IMR-90 (cell line): ENCODE data around the gene GCNT4. TPM values are rescaled to one million over a fixed set of nuclear protein-coding genes. Genes with fewer than 3 reads are reported as not detected.

Experiments used
- ATAC-seq: fragments of 200-7000 bp; cut with Tn5 transposase; 2 replicates; pipeline ENCODE4 v1.9.1; 2020; ENCODE audit warnings: low read depth, mild to moderate bottlenecking, moderate library complexity
- BruUV-seq: library from RNA; stranded (reverse); fragments of 400-500 nt; replicated peaks from 2 replicates; lab custom pipeline; 2021; lab: Mats Ljungman, UMichigan
- CTCF ChIA-PET: fragments of 300-600 bp; formaldehyde crosslinking; extraction: SDS; loops from one replicate; lab custom pipeline; 2021; ENCODE audit warnings: antibody characterized with exemption; lab: Yijun Ruan, JAX
- POLR2A ChIA-PET: fragments of 300-600 bp; sonication (Branson Sonifier 250); formaldehyde crosslinking; loops from one replicate; lab custom pipeline; 2022; ENCODE audit warnings: antibody characterized with exemption; ENCODE audit not compliant: unreplicated experiment; lab: Charles Lee
- DNase-seq: peaks from one replicate; pipeline ENCODE4 v3.0.0; 2013
- H2AFZ ChIP-seq: replicated peaks from 2 replicates; pipeline ENCODE3; 2013; ENCODE audit warnings: low read length, mild to moderate bottlenecking; ENCODE audit not compliant: poor library complexity
- H2AK5ac ChIP-seq: 2 replicates; pipeline ENCODE4 v1.6.1; 2013; ENCODE audit warnings: low read depth, low read length, inconsistent platforms
- H2AK9ac ChIP-seq: replicated peaks from 2 replicates; pipeline ENCODE3; 2013; ENCODE audit warnings: mild to moderate bottlenecking, low read depth, low read length, moderate library complexity; ENCODE audit not compliant: poor library complexity
- H2BK120ac ChIP-seq: 2 replicates; pipeline ENCODE4 v1.6.1; 2013; ENCODE audit warnings: low read depth, low read length, inconsistent platforms
- H2BK15ac ChIP-seq: 3 replicates; pipeline ENCODE4 v1.6.1; 2013; ENCODE audit warnings: low read depth, low read length, inconsistent platforms
- H2BK20ac ChIP-seq: 2 replicates; pipeline ENCODE4 v1.6.1; 2013; ENCODE audit warnings: low read depth, mild to moderate bottlenecking, inconsistent platforms, low read length, moderate library complexity
- H2BK5ac ChIP-seq: 2 replicates; pipeline ENCODE4 v1.6.1; 2013; ENCODE audit warnings: mild to moderate bottlenecking, low read depth, low read length, inconsistent platforms; ENCODE audit not compliant: poor library complexity, severe bottlenecking
- H3K14ac ChIP-seq: replicated peaks from 2 replicates; pipeline ENCODE4 v1.6.1; 2013; ENCODE audit warnings: low read depth, low read length, inconsistent platforms
- H3K18ac ChIP-seq: 2 replicates; pipeline ENCODE4 v1.6.1; 2013; ENCODE audit warnings: low read depth, low read length, control low read depth
- H3K23ac ChIP-seq: 2 replicates; pipeline ENCODE4 v1.6.1; 2013; ENCODE audit warnings: low read depth, low read length, inconsistent platforms
- H3K27ac ChIP-seq: 2 replicates; pipeline ENCODE4 v1.5.1; 2013; ENCODE audit warnings: mild to moderate bottlenecking, control low read depth, low read length; ENCODE audit not compliant: insufficient read depth
- H3K27me3 ChIP-seq: 2 replicates; pipeline ENCODE4 v1.6.1; 2013; ENCODE audit warnings: low read length; ENCODE audit not compliant: control insufficient read depth, insufficient read depth
- H3K36me3 ChIP-seq: 2 replicates; pipeline ENCODE4 v1.6.1; 2013; ENCODE audit warnings: low read length, mixed read lengths; ENCODE audit not compliant: control insufficient read depth, insufficient read depth
- H3K4ac ChIP-seq: 2 replicates; pipeline ENCODE4 v1.6.1; 2013; ENCODE audit warnings: low read depth, low read length, inconsistent platforms
- H3K4me1 ChIP-seq: 2 replicates; pipeline ENCODE4 v1.6.1; 2013; ENCODE audit warnings: low read length, mixed read lengths; ENCODE audit not compliant: control insufficient read depth, insufficient read depth
- H3K4me2 ChIP-seq: 2 replicates; pipeline ENCODE4 v1.6.1; 2013; ENCODE audit warnings: low read depth, mild to moderate bottlenecking, control low read depth, low read length, moderate library complexity
- H3K4me3 ChIP-seq: 2 replicates; pipeline ENCODE4 v1.5.1; 2013; ENCODE audit warnings: low read depth, mild to moderate bottlenecking, control low read depth, low read length, moderate library complexity; ENCODE audit not compliant: insufficient read depth
- H3K56ac ChIP-seq: 2 replicates; pipeline ENCODE4 v1.6.1; 2013; ENCODE audit warnings: low read length, inconsistent platforms; ENCODE audit not compliant: insufficient read depth; ENCODE audit errors: extremely low read depth
- H3K79me1 ChIP-seq, 2 experiments: 2 replicates each; pipeline ENCODE4 v1.6.1; 2013; ENCODE audit warnings: low read length in 2 of 2, inconsistent platforms in 1 of 2, low read depth in 1 of 2
- H3K9ac ChIP-seq: 2 replicates; pipeline ENCODE4 v1.6.1; 2013; ENCODE audit warnings: low read depth, low read length, control low read depth
- H3K9me1 ChIP-seq: 2 replicates; pipeline ENCODE4 v1.6.1; 2013; ENCODE audit warnings: low read length, inconsistent platforms; ENCODE audit not compliant: insufficient read depth
- H3K9me3 ChIP-seq: 2 replicates; pipeline ENCODE4 v1.6.1; 2013; ENCODE audit warnings: low read length; ENCODE audit not compliant: control insufficient read depth, insufficient read depth
- H4K20me1 ChIP-seq: 2 replicates; pipeline ENCODE4 v1.6.1; 2013; ENCODE audit warnings: low read length, inconsistent platforms; ENCODE audit not compliant: insufficient read depth
- H4K5ac ChIP-seq: 2 replicates; pipeline ENCODE4 v1.6.1; 2013; ENCODE audit warnings: mild to moderate bottlenecking, low read depth, low read length, control low read depth
- H4K8ac ChIP-seq, 2 experiments: 2 replicates each; pipeline ENCODE4 v1.6.1; 2013; ENCODE audit warnings: low read depth in 2 of 2, low read length in 2 of 2, control low read depth in 1 of 2, inconsistent platforms in 1 of 2
- H4K91ac ChIP-seq: 2 replicates; pipeline ENCODE4 v1.6.1; 2013; ENCODE audit warnings: low read depth, low read length, inconsistent platforms; ENCODE audit not compliant: insufficient read depth
- FOS ChIP-seq: fragments of 150-350 bp; IDR thresholded peaks from 2 replicates; pipeline ENCODE4 v1.6.1; 2016; ENCODE audit warnings: low read depth, low read length
- NFE2L2 ChIP-seq: fragments of 150-350 bp; IDR thresholded peaks from 2 replicates; pipeline ENCODE4 v1.6.1; 2016; ENCODE audit warnings: low read depth, mild to moderate bottlenecking, low read length
- POLR2A ChIP-seq: IDR thresholded peaks from 2 replicates; pipeline ENCODE4 v1.6.1; 2012; ENCODE audit warnings: mild to moderate bottlenecking, low read depth, low read length
- RCOR1 ChIP-seq: IDR thresholded peaks from 2 replicates; pipeline ENCODE4 v1.6.1; 2012; ENCODE audit warnings: mild to moderate bottlenecking, low read length, improper control_type of control experiment; ENCODE audit not compliant: insufficient replicate concordance
- WGBS, 2 experiments: methylation state at CpG; one replicate each; pipeline versions ENCODE4 v1.1.5 to v1.1.7; 2013; ENCODE audit warnings: missing lambda C conversion rate in 2 of 2; ENCODE audit not compliant: insufficient read length in 1 of 2; ENCODE audit errors: extremely low coverage in 2 of 2; 5-methylcytosine and 5-hydroxymethylcytosine counted together
- dilution Hi-C: fragments of 300-500 bp; cut with HindIII; formaldehyde crosslinking; loops from one replicate; pipeline ENCODE4 v1.14.3; 2018; ENCODE audit warnings: low sequenced_read_pairs; ENCODE audit not compliant: unreplicated experiment
- in situ Hi-C: fragments of 300-500 bp; cut with MboI; formaldehyde crosslinking; loops from 3 replicates; pipeline ENCODE4 v1.14.3; 2019; ENCODE audit warnings: low sequenced_read_pairs, inconsistent platforms, mixed read lengths
- intact Hi-C: fragments of 100-400 bp; cut with micrococcal nuclease; formaldehyde crosslinking; loops from 2 replicates; pipeline ENCODE4 v1.10.0; 2022
- polyA plus RNA-seq, 3 experiments: library from polyadenylated mRNA; depleted of rRNA; stranded (reverse); fragments of >200 nt; gene quantifications; 2 replicates each; pipeline ENCODE4 v1.2.3, GENCODE V29; 2012; ENCODE audit warnings: low replicate concordance in 1 of 3
- total RNA-seq: library from RNA; depleted of rRNA; stranded (reverse); fragments of >200 nt; gene quantifications from 2 replicates; pipeline ENCODE4 v1.2.3, GENCODE V29; 2012
- TF ChIP-seq, protein P1 (sequence below): fragments of 150-350 bp; IDR thresholded peaks from 2 replicates; pipeline ENCODE4 v1.6.1; 2017; ENCODE audit warnings: mild to moderate bottlenecking, antibody characterized with exemption, low read length, low read depth

The GCNT4 gene
- total and polyA plus RNA-seq, 2 of the 4 experiments (the other 2 are of a cell fraction): 0.46 to 1.8 TPM

DNA sequence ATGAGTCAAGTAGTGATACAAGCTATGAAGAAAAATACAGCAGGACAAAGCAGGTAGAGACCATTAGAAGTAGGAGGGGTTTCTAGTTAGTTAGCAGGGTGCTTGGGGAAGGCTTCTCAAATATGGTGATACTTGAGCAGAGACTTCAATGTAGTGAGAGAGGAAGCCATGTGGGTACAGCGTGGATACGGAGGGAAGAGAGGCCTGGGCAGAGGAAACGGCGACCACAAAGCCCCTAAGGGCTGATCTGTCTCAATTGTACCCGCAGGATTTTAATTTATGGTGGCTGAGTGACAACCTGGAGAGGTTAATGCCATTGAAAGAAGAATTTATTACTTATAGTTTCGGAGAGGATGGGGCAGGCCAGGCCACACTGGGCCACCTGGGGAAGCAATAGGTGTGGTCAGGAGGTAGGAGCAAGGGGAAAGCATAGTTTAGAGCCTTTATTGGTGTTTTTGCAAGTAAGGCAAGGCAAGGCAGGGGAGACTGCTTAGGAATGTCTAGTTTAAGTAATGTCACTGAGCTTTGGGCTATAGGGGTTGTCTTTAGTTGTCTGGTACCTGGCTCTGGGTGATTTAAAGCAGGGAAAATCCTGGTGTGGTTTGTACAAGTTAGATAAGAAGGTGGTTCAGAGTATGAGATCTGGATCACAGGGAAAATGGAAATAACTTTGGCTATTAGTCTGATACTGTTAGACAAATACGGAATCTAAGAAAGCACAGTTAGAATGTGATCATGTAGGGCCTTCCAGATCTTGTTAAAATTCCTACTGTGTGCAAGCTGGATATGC lies 42.6 kb downstream of the GCNT4 start:
- Histone ChIP-seq H3K4me2 (no peak overlapping the region), H3K79me1 (no peaks in the 10 kb centered on the region), H4K20me1 (no peaks in the 10 kb centered on the region), H2BK20ac (peak overlapping the region; percentile 24), H3K27ac (no peak overlapping the region), H4K8ac (no peak overlapping the region), H2BK15ac (no peak overlapping the region; the same call in 2 of the 3 replicates), H2BK5ac (no peak overlapping the region), H2BK120ac (no peak overlapping the region; the same call in 1 of the 2 replicates), H3K14ac (no peak overlapping the region), H2AK5ac (peak overlapping the region; percentile 57; the same call in 1 of the 2 replicates), H3K18ac (peak overlapping the region; percentile 43; the same call in 1 of the 2 replicates), H3K4me3 (no peak overlapping the region), H3K4ac (no peak overlapping the region), H3K9me1 (0 out of 2 replicates have a peak, but pooled peaks cover 3% of the 10 kb centered on the region), H3K23ac (no peak overlapping the region), H3K27me3 (no peaks in the 10 kb centered on the region), H2AK9ac (no peak overlapping the region), H3K4me1 (peaks cover 8% of the 10 kb centered on the region; the same call in 1 of the 2 replicates), H3K9me3 (peaks cover 3% of the 10 kb centered on the region; the same call in 1 of the 2 replicates), H4K5ac (no peak overlapping the region), H4K91ac (peak overlapping the region; percentile 34; the same call in 1 of the 2 replicates), H3K56ac (no peak overlapping the region), H2AFZ (no peak overlapping the region), H3K9ac (no peak overlapping the region), H3K36me3 (no peaks in the 10 kb centered on the region)
- 78% methylated on average over 3 of the region's 7 CpGs; no CpG with 5 or more reads in 1 of the 2 experiments for WGBS, 2 experiments
- dilution Hi-C loops (no loop called here), intact Hi-C loops (no loop called here), in situ Hi-C loops (no loop called here)
- ChIA-PET CTCF (no interaction called here), POLR2A (no interaction called here)
- no TSS peak for BruUV-seq
- TF ChIP-seq, protein P1, sequence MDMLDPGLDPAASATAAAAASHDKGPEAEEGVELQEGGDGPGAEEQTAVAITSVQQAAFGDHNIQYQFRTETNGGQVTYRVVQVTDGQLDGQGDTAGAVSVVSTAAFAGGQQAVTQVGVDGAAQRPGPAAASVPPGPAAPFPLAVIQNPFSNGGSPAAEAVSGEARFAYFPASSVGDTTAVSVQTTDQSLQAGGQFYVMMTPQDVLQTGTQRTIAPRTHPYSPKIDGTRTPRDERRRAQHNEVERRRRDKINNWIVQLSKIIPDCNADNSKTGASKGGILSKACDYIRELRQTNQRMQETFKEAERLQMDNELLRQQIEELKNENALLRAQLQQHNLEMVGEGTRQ: no peak
- no peak for TF ChIP-seq FOS
- TF ChIP-seq NFE2L2: no peak
- no peak for TF ChIP-seq POLR2A
- TF ChIP-seq RCOR1: no peak
- ATAC-seq (no peak), DNase-seq (no peak)
